Measurements from ENCODE around the gene RASA4.
"Not testable (repeated sequence)": the region's sequence is repeated elsewhere in the genome, so short reads cannot be mapped to it uniquely, and the experiment has no call there.

RASA4 gene

DNA sequence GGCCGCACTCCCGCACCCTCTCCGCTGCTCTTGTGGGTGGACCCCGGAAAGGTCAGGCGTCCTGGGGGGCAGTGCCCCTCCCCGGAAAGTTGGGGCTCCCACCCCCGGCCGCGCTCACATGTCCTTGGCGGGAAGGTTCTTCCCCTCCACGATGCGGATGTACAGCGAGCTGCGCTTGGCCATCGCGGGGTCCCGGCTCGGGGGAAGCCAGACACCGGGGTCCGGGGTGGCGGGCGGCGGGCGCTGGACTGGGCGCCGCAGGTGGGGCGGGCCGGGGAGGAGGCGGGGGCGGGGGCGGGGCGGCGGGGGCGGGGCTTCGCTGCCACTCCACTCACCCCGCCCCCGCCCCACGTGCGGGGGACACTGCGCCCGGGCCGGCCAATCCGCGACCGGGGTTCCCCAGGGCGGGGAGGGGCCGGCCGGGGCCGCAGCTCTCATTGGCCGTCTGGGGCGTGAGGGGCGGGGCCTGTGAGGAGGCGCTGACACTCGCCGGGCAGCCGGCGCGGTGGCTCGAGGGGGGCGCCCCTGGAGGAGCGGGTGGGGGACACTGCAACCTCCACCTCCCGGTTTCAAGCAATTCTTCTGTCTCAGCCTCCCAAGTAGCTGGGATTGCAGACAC, at the start of gene RASA4:
Gene RASA4 (minus strand): TSS at position 250 of the 619 bp plus-strand sequence. CDS start 67 bp downstream, at position 183.
- not testable (repeated sequence) for H3K27ac Mint-ChIP-seq, H3K9me3 Mint-ChIP-seq, H3K4me1 Mint-ChIP-seq, H3K36me3 Mint-ChIP-seq, H3K27me3 Mint-ChIP-seq, H3K4me3 Mint-ChIP-seq
- peak; percentile 71 to 83 for ATAC-seq (replicated peaks)
- DNase-seq = peak; percentile 62

GRCh38 chr7:102664765-102665164, 48.2 kb upstream of the RASA4 start:
- DNase-seq; H3K27ac Mint-ChIP-seq; H3K9me3 Mint-ChIP-seq; ATAC-seq (replicated peaks); H3K4me3 Mint-ChIP-seq; H3K4me1 Mint-ChIP-seq; H3K27me3 Mint-ChIP-seq; H3K36me3 Mint-ChIP-seq: not testable (repeated sequence)

DNA sequence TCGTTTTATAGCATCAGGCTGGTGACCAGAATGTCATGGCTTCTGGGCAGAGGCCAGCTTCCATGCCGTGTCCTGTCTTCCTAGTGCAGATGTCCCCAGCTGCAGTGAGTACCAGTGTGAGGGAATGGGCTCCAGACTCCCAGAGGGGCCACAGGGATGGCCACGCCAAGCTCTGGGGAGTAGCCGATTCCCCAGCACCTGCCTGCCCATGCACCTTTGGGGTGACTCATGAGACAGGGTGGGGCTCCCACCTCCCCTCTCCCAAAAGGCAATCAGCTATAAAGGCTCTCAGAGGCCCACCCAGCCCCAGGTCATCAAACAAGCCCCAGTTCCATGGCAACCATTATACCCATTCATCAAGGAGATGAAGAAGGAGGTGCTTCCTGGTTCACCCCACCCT, 33.4 kb upstream of the RASA4 start, which contains the start of gene SPDYE2B:
Gene SPDYE2B (plus strand): TSS at position 396 of the 400 bp plus-strand sequence. CDS start 2,030 bp downstream, outside the sequence.
- not testable (repeated sequence) for ATAC-seq (replicated peaks); H3K4me3 Mint-ChIP-seq; H3K27me3 Mint-ChIP-seq; DNase-seq; H3K27ac Mint-ChIP-seq; H3K36me3 Mint-ChIP-seq; H3K4me1 Mint-ChIP-seq; H3K9me3 Mint-ChIP-seq

GRCh38 chr7:102647813-102648212, 31.3 kb upstream of the RASA4 start:
- H3K27ac Mint-ChIP-seq, DNase-seq: not testable (repeated sequence)

GRCh38 chr7:102643404-102643803, 26.8 kb upstream of the RASA4 start:
- H3K9me3 Mint-ChIP-seq; H3K27me3 Mint-ChIP-seq; H3K4me3 Mint-ChIP-seq; DNase-seq; ATAC-seq (replicated peaks); H3K4me1 Mint-ChIP-seq; H3K27ac Mint-ChIP-seq; H3K36me3 Mint-ChIP-seq: not testable (repeated sequence)

More at GRCh38 chr7:102647813-102648212, 31.3 kb upstream of the RASA4 start:
- not testable (repeated sequence) for H3K4me3 Mint-ChIP-seq; H3K27me3 Mint-ChIP-seq; H3K36me3 Mint-ChIP-seq; H3K4me1 Mint-ChIP-seq; ATAC-seq (replicated peaks); H3K9me3 Mint-ChIP-seq

- DNase-seq; H3K4me1 Mint-ChIP-seq; H3K36me3 Mint-ChIP-seq; H3K9me3 Mint-ChIP-seq; H3K4me3 Mint-ChIP-seq; H3K27ac Mint-ChIP-seq; H3K27me3 Mint-ChIP-seq; ATAC-seq (replicated peaks): not testable (repeated sequence)
Observed at GRCh38 chr7:102642691-102643090, 26.1 kb upstream of the RASA4 start, which contains the start of gene UPK3BL1. TSS of gene UPK3BL1 (minus strand) at chr7:102642791. CDS start at chr7:102642741, 50 bp downstream.

DNA sequence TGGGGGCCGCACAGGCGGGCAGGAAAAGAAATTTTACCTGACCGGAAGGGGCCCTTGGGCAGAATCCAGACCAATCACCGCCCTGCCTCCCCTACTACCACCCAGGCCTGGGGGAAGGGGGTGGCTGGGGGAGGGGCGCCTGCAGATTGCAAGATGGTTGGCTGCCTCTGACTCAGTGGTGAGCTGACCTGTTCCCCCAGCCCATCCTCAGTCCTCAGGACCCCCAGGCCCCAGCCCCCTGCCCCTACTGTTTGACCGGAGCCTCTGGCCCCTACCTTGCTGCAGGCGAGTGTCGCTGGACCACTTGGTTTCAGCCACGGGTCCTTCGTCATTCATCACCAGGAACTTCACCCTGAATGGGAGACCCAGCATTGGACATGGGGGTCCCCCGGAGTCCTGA, 22.3 kb upstream of the RASA4 start:
- H3K9me3 Mint-ChIP-seq, H3K27ac Mint-ChIP-seq, H3K4me3 Mint-ChIP-seq, H3K4me1 Mint-ChIP-seq, H3K27me3 Mint-ChIP-seq, H3K36me3 Mint-ChIP-seq: not testable (repeated sequence)
- peak; percentile 7 to 12 for ATAC-seq (replicated peaks)
- peak; percentile 6 for DNase-seq

- DNase-seq = peak; percentile 0
- H3K27ac Mint-ChIP-seq; H3K4me1 Mint-ChIP-seq; H3K4me3 Mint-ChIP-seq; H3K36me3 Mint-ChIP-seq; H3K27me3 Mint-ChIP-seq; H3K9me3 Mint-ChIP-seq; ATAC-seq (replicated peaks): not testable (repeated sequence)
Observed at GRCh38 chr7:102636956-102637355, 20.4 kb upstream of the RASA4 start.

- not testable (repeated sequence) for H3K9me3 Mint-ChIP-seq; H3K27me3 Mint-ChIP-seq; H3K4me1 Mint-ChIP-seq; H3K36me3 Mint-ChIP-seq; H3K27ac Mint-ChIP-seq; ATAC-seq (replicated peaks); H3K4me3 Mint-ChIP-seq; DNase-seq
Observed at GRCh38 chr7:102635354-102635753, 18.8 kb upstream of the RASA4 start.

- H3K27me3 Mint-ChIP-seq; H3K9me3 Mint-ChIP-seq; H3K4me3 Mint-ChIP-seq; DNase-seq; H3K36me3 Mint-ChIP-seq; H3K4me1 Mint-ChIP-seq; H3K27ac Mint-ChIP-seq; ATAC-seq (replicated peaks): not testable (repeated sequence)
Observed at GRCh38 chr7:102634299-102634698, 17.7 kb upstream of the RASA4 start.

- not testable (repeated sequence) for H3K27me3 Mint-ChIP-seq; ATAC-seq (replicated peaks); DNase-seq; H3K36me3 Mint-ChIP-seq; H3K4me1 Mint-ChIP-seq; H3K9me3 Mint-ChIP-seq; H3K4me3 Mint-ChIP-seq; H3K27ac Mint-ChIP-seq
Observed at GRCh38 chr7:102630622-102631021, 14.1 kb upstream of the RASA4 start.

DNA sequence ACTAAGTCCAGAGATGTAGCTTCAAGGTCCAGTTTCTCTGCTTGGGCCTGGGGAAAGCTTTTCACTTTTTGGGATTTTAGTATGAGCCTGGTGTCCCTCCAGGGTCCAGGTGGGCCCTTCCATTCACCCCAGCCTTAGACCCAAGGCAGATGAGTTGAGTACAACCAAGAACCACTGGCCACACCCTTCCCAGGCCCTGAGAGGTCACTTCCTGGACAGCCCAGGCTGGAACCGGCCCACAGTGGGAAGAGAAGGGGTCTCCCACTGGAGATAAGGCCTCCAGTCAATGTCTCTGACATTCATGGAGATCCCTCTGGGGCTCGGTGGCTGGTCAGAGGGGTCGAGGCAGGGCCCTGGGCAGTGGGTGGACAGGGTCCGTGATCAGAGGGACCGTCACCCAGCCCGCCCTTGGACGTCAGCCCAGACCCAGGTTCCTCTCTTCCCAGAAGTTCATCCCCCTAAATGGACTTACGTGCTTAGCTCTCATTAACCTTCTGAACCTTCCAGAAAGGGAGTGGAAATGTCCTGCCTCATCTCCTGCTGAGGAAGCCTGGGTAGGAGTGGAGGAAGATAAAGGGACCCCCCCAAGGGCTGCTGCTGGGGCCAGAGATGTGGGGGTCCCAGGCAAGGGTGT, 10.8 kb upstream of the RASA4 start:
- H3K4me3 Mint-ChIP-seq; H3K27me3 Mint-ChIP-seq; H3K9me3 Mint-ChIP-seq; ATAC-seq (replicated peaks); DNase-seq; H3K36me3 Mint-ChIP-seq; H3K27ac Mint-ChIP-seq; H3K4me1 Mint-ChIP-seq: not testable (repeated sequence)

GRCh38 chr7:102618122-102618521, 1.6 kb upstream of the RASA4 start:
- not testable (repeated sequence) for H3K9me3 Mint-ChIP-seq; ATAC-seq (replicated peaks); H3K27me3 Mint-ChIP-seq; DNase-seq; H3K27ac Mint-ChIP-seq; H3K36me3 Mint-ChIP-seq; H3K4me3 Mint-ChIP-seq; H3K4me1 Mint-ChIP-seq

GRCh38 chr7:102615930-102616329, 626 bp downstream of the RASA4 start:
- H3K4me3 Mint-ChIP-seq, DNase-seq, H3K9me3 Mint-ChIP-seq, H3K4me1 Mint-ChIP-seq, H3K27me3 Mint-ChIP-seq, H3K36me3 Mint-ChIP-seq, H3K27ac Mint-ChIP-seq: not testable (repeated sequence)
- peak; percentile 43 to 58 for ATAC-seq (replicated peaks)

DNA sequence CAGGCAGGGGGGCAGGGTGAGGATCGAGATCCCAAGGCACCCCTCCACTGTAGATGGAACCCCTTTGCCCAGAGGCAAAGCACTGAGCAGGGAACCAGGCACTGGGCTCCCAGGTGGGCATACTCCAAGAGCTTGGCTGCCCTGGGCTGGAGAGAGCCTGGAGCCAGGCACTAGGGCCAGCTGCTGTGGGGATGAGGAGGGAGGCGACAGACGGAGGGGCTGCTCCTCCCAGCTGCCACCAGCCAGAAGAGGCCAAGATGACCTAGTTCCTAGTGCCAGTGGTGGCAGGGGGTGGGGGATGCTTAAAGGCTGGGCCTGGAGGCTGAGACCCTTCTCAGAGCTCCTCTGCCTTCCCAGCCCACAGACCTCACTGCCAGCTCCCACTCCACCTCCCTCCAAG, 1.7 kb downstream of the RASA4 start:
- H3K4me1 Mint-ChIP-seq; DNase-seq; H3K36me3 Mint-ChIP-seq; H3K27me3 Mint-ChIP-seq; ATAC-seq (replicated peaks); H3K27ac Mint-ChIP-seq; H3K4me3 Mint-ChIP-seq; H3K9me3 Mint-ChIP-seq: not testable (repeated sequence)
